Keratinocyte (primary cell): Measurements from ENCODE around the gene FAF1.

Experiments
- CTCF ChIP-seq, 3 experiments: IDR thresholded peaks in 1 of 3; conservative IDR thresholded peaks in 1 of 3; optimal IDR thresholded peaks in 1 of 3; 2 replicates in 2 of 3; 3 replicates in 1 of 3; pipeline versions ENCODE3 to v1.5.1; 2011; ENCODE audit warnings: low read length in 3 of 3, mild to moderate bottlenecking in 3 of 3, moderate library complexity in 2 of 3, control low read depth in 1 of 3, inconsistent platforms in 1 of 3; ENCODE audit not compliant: insufficient read depth in 2 of 3; ENCODE audit errors: extremely low read depth in 1 of 3
- EZH2 ChIP-seq: IDR thresholded peaks from one replicate; pipeline ENCODE4 v1.6.1; 2012; ENCODE audit warnings: inconsistent platforms, mild to moderate bottlenecking, low read length, moderate library complexity

- TF ChIP-seq CTCF (optimal IDR thresholded peaks at IDR 0.05 in 1 of 3, IDR thresholded peaks at IDR 0.05 in 1 of 3, conservative IDR thresholded peaks at IDR 0.05 in 1 of 3; ENCODE audit: extremely low read depth in 1 of 3, insufficient read depth in 2 of 3, low read length in 3 of 3) (no peak), EZH2 (no peak)
Observed at GRCh38 chr1:50796272-50796671, 163.8 kb downstream of the FAF1 start.
